A673 (cell line): ENCODE measurements around the gene CAPN5. TPM values are rescaled to one million over a fixed set of nuclear protein-coding genes. Genes with fewer than 3 reads are reported as not detected.

Source experiments
- BruUV-seq: library from RNA; stranded (reverse); fragments of 400-500 nt; replicated peaks from 2 replicates; lab custom pipeline; 2021; lab: Mats Ljungman, UMichigan
- CTCF ChIA-PET: fragments of 300-600 bp; sonication (Branson Sonifier 250); formaldehyde crosslinking; loops from one replicate; lab custom pipeline; 2022; ENCODE audit warnings: antibody characterized with exemption; lab: Charles Lee
- POLR2A ChIA-PET: fragments of 300-600 bp; sonication (Branson Sonifier 250); formaldehyde crosslinking; loops from one replicate; lab custom pipeline; 2022; ENCODE audit warnings: antibody characterized with exemption; ENCODE audit not compliant: low non-redundant PET; lab: Charles Lee
- DNase-seq: peaks from one replicate; pipeline ENCODE4 v3.0.0-alpha.2; 2015; ENCODE audit warnings: low spot score
- H3K27ac ChIP-seq: fragments of 200-600 bp; sonication (generic); 2 replicates; pipeline ENCODE4 v1.5.1; 2016; ENCODE audit warnings: mixed run types, low read depth, mild to moderate bottlenecking, mixed read lengths, antibody characterized with exemption, low read length; ENCODE audit not compliant: poor library complexity, severe bottlenecking
- H3K27me3 ChIP-seq: fragments of 200-600 bp; sonication (generic); replicated peaks from 2 replicates; pipeline ENCODE4 v1.6.1; 2017; ENCODE audit warnings: mixed run types, low read depth, mild to moderate bottlenecking, mixed read lengths, antibody characterized with exemption, low read length; ENCODE audit not compliant: insufficient read depth, poor library complexity
- H3K36me3 ChIP-seq: fragments of 200-600 bp; sonication (generic); 2 replicates; pipeline ENCODE4 v1.6.1; 2016; ENCODE audit warnings: mixed run types, mild to moderate bottlenecking, mixed read lengths, antibody characterized with exemption, low read length; ENCODE audit not compliant: insufficient read depth, poor library complexity, severe bottlenecking
- H3K4me1 ChIP-seq: fragments of 200-600 bp; sonication (generic); 2 replicates; pipeline ENCODE4 v1.6.1; 2017; ENCODE audit warnings: mixed run types, mild to moderate bottlenecking, mixed read lengths, antibody characterized with exemption, low read length; ENCODE audit not compliant: insufficient read depth, poor library complexity, severe bottlenecking
- H3K4me3 ChIP-seq: fragments of 200-600 bp; sonication (generic); 2 replicates; pipeline ENCODE4 v1.5.1; 2016; ENCODE audit warnings: low read depth, mixed run types, mild to moderate bottlenecking, mixed read lengths, low read length; ENCODE audit not compliant: poor library complexity, severe bottlenecking
- H3K9me3 ChIP-seq: fragments of 200-600 bp; sonication (generic); 2 replicates; pipeline ENCODE4 v1.6.1; 2016; ENCODE audit warnings: mixed run types, low read depth, mild to moderate bottlenecking, mixed read lengths, antibody characterized with exemption, low read length; ENCODE audit not compliant: poor library complexity, severe bottlenecking
- EZH2 ChIP-seq: fragments of 200-600 bp; sonication (generic); IDR thresholded peaks from 2 replicates; pipeline ENCODE4 v1.6.1; 2017; ENCODE audit warnings: borderline replicate concordance, low read depth, mild to moderate bottlenecking, mixed read lengths, antibody characterized with exemption, low read length; ENCODE audit not compliant: poor library complexity, severe bottlenecking
- intact Hi-C: fragments of 100-400 bp; cut with micrococcal nuclease; formaldehyde crosslinking; loops from one replicate; pipeline ENCODE4 v1.10.0; 2022; ENCODE audit not compliant: unreplicated experiment
- total RNA-seq: library from RNA; stranded (reverse); gene quantifications from 2 replicates; pipeline ENCODE4 v1.2.3, GENCODE V29; 2021
- TF ChIP-seq, protein P1 (sequence below): fragments of 300-800, 200-600 bp; sonication (generic); conservative IDR thresholded peaks from 2 replicates; pipeline ENCODE4 v1.5.1; 2017; ENCODE audit warnings: low read depth, mild to moderate bottlenecking, antibody characterized with exemption, low read length, moderate library complexity, mixed read lengths

The CAPN5 gene
- total RNA-seq, 1 experiment from 2014 or later, result 4.3 TPM

DNA sequence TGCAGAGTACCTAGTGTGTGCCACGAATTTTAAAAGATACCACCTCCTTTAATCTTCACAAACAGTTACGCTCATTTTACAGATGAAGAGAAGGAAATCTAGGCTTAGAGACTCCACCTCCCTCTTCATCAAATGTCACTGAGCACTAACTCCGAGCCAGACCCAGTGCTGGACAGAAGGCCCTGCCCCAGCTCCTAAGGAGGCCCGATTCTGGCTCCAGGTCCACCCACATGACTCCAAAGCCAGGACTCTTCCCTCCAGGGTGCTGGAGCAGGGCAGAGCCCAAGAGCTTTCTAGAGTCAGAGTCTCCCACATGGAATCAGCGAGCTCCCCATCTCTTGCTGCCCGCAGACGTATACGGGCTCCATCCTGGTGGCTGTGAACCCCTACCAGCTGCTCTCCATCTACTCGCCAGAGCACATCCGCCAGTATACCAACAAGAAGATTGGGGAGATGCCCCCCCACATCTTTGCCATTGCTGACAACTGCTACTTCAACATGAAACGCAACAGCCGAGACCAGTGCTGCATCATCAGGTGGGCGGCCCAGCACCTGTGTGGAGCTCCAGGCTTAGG is 88.9 kb downstream of the CAPN5 start:
- H3K27ac ChIP-seq, result no peak overlapping the region
- H3K36me3 ChIP-seq, result no peaks in the 10 kb centered on the region
- no peaks in the 10 kb centered on the region for H3K4me1 ChIP-seq
- no peaks in the 10 kb centered on the region for H3K9me3 ChIP-seq
- intact Hi-C loops, result no loop called here
- no peaks in the 10 kb centered on the region for H3K27me3 ChIP-seq
- no TSS peak for BruUV-seq
- POLR2A ChIA-PET, result no interaction called here
- DNase-seq, result no peak
- CTCF ChIA-PET, result no interaction called here
- no peak overlapping the region for H3K4me3 ChIP-seq
- no peak for TF ChIP-seq EZH2
- TF ChIP-seq, protein P1, sequence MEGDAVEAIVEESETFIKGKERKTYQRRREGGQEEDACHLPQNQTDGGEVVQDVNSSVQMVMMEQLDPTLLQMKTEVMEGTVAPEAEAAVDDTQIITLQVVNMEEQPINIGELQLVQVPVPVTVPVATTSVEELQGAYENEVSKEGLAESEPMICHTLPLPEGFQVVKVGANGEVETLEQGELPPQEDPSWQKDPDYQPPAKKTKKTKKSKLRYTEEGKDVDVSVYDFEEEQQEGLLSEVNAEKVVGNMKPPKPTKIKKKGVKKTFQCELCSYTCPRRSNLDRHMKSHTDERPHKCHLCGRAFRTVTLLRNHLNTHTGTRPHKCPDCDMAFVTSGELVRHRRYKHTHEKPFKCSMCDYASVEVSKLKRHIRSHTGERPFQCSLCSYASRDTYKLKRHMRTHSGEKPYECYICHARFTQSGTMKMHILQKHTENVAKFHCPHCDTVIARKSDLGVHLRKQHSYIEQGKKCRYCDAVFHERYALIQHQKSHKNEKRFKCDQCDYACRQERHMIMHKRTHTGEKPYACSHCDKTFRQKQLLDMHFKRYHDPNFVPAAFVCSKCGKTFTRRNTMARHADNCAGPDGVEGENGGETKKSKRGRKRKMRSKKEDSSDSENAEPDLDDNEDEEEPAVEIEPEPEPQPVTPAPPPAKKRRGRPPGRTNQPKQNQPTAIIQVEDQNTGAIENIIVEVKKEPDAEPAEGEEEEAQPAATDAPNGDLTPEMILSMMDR, result no peak

DNA sequence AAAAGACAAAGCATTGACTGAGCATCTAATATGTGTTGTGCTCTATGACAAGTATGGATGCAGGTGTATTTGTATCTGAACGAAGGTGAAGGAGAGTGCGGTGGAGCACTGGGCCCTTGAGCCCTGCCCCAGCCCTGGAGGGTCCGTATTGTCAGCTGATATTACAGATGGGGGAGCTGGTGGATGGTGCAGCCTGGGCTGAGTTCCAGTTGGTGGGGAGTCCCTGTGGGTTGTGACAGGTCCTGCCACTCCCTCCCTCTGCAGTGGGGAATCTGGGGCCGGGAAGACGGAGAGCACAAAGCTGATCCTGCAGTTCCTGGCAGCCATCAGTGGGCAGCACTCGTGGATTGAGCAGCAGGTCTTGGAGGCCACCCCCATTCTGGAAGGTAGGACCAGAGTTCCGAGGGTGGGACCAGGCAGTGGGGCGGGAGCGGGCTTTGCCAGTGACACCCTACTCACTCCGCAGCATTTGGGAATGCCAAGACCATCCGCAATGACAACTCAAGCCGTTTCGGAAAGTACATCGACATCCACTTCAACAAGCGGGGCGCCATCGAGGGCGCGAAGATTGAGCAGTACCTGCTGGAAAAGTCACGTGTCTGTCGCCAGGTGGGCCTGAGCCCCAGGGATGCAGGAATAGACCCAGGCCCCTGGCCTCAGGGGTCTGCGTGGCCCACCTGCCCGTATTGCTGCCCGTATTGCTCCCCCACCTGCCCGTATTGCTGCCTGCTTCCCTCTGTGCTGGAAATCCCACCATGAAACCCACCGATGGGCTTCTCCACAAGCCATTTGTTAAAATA is 89.8 kb downstream of the CAPN5 start:
- CTCF ChIA-PET, result no interaction called here
- intact Hi-C loops, result no loop called here

DNA sequence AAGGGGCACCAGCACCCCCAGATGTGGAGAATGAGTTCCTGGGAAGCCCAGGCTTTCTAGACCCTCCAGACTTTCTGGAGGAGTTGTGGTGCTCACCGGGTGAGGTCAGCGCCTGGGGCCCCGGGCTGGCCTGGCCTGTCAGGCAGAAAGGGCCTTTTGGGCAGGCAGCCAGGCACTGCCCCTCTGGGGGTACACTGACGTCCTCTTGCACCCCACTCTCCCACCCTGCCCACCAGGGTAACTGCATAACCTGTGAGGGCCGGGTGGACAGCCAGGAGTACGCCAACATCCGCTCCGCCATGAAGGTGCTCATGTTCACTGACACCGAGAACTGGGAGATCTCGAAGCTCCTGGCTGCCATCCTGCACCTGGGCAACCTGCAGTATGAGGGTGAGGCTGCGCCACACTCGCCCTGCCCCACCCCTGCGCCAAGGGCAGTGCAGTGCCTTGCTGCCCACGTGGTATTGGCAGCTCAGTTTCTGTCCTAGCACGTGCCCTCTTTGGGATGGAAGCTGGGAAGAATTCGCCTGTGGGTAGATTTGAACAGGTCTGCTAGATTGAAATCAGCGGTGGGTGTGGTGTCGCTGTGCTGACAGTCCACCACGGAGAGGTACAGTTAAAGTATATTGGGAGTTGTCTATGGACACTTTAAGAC is 91.4 kb downstream of the CAPN5 start:
- no peak for TF ChIP-seq EZH2
- TF ChIP-seq, protein P1, result no peak
- BruUV-seq, result no TSS peak
- H3K4me1 ChIP-seq, result no peaks in the 10 kb centered on the region
- ChIA-PET POLR2A (no interaction called here), CTCF (no interaction called here)
- H3K27me3 ChIP-seq, result no peaks in the 10 kb centered on the region
- H3K27ac ChIP-seq, result no peak overlapping the region
- no peak overlapping the region for H3K4me3 ChIP-seq
- DNase-seq, result no peak
- no peaks in the 10 kb centered on the region for H3K36me3 ChIP-seq
- H3K9me3 ChIP-seq, result no peaks in the 10 kb centered on the region
- intact Hi-C loops, result no loop called here

More for the DNA sequence above, 89.8 kb downstream of the CAPN5 start:
- no peaks in the 10 kb centered on the region for H3K4me1 ChIP-seq
- DNase-seq, result no peak
- TF ChIP-seq EZH2, result no peak
- TF ChIP-seq, protein P1, result no peak
- H3K27ac ChIP-seq, result no peak overlapping the region
- no peaks in the 10 kb centered on the region for H3K27me3 ChIP-seq
- POLR2A ChIA-PET, result no interaction called here
- no peak overlapping the region for H3K4me3 ChIP-seq
- BruUV-seq, result no TSS peak
- H3K9me3 ChIP-seq, result no peaks in the 10 kb centered on the region
- no peaks in the 10 kb centered on the region for H3K36me3 ChIP-seq
